GM12874 (cell line): ENCODE measurements around the gene PRPF31.
A peak's percentile ranks its signal among the peaks of the same experiment; 100 is the strongest.

Experiments used
- TF ChIP-seq, protein P1 (sequence below): IDR thresholded peaks from 2 replicates; pipeline ENCODE4 v1.5.1; 2011; ENCODE audit warnings: low read depth, mild to moderate bottlenecking, control low read depth, low read length, moderate library complexity; ENCODE audit not compliant: insufficient read depth

The PRPF31 gene

DNA sequence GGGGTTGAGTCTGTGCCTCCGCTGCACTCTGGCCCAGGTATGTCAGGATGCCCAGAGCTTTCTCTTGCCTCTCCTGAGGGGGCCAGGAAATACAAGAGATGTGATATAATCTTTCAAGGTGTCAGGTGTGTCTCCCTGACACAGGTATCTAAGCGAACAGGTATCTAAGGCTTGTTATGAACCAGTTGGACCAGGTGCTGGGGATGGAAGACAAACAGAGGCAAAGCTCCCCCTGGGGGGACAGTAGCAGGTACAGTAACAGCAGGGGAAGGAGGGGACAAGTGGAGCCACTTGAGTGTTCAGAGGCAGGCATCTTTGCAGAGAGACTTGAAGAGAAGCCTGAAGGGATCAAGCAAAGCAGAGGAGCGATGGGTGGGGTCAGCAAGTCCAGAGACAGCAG is 41.4 kb downstream of the PRPF31 start:
- TF ChIP-seq, protein P1, sequence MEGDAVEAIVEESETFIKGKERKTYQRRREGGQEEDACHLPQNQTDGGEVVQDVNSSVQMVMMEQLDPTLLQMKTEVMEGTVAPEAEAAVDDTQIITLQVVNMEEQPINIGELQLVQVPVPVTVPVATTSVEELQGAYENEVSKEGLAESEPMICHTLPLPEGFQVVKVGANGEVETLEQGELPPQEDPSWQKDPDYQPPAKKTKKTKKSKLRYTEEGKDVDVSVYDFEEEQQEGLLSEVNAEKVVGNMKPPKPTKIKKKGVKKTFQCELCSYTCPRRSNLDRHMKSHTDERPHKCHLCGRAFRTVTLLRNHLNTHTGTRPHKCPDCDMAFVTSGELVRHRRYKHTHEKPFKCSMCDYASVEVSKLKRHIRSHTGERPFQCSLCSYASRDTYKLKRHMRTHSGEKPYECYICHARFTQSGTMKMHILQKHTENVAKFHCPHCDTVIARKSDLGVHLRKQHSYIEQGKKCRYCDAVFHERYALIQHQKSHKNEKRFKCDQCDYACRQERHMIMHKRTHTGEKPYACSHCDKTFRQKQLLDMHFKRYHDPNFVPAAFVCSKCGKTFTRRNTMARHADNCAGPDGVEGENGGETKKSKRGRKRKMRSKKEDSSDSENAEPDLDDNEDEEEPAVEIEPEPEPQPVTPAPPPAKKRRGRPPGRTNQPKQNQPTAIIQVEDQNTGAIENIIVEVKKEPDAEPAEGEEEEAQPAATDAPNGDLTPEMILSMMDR = no peak

DNA sequence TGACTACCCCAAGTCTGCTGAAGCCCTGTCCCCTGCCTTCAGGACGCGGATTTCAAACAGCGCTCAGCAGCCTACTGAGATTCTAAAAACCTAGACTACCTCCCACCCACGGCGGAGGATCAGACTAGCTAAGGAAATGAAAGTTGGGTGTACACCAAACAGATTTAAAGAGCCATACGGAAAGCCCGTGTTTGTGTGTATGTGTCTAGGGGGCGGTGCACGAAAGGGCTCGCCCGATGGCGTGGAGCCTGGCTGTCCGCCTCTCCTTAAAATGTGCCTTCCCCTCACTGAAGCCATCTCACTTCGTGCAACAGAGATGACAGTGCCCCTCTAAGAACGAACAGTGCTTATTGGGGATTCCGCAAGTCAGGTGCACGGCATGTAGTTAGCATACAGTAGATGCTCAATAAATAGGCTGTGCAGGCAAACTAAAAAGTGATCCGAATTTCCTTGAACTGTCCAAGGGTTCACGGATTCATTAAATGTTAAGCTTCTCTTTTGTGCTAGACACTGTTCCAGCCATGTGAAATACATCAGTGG is 43.3 kb downstream of the PRPF31 start:
- TF ChIP-seq, protein P1 = no peak

DNA sequence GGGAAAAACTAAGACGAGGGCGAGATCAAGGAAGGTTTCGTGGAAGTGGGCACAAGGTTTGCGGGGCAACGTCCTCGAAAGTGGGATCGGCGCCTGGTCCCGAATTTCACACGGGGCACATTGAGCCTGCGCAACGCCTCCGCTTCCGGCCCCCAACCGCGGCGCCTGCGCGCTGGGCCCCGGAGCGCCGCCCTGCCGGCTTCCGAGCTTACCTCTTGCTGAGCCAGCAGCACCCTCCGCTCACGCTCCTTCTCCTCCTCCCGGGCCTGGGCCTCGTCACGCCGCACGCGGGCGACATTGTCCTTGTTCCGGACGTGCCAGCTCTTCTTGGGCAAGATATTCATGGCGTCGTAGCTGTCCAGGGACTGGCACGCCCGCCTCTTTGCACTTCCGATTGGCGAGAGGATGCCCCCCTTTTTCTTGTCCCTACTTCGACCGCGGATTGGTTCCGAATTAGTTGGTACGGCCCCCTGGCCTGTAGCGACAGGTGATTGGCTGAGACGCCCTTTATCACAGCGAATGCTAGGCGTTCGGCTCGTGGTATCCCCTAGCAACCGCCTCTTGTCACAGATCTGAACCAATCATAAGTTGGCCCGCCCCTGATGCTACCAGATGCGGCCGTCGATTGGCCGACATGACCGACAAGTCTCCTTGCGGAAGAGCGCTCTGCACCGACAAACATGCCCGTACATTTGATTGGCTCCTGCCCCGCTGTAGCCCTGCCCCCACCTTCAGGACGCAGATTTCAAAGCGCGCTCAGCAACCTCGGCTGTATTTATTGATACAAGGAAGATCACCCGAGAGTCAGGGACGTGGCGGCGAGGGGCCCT is 44.0 kb downstream of the PRPF31 start, which contains the start of gene LENG1:
Gene LENG1 (minus strand): TSS at position 370 of the 830 bp plus-strand sequence. CDS start 26 bp downstream, at position 344.
- TF ChIP-seq, protein P1 = peak; percentile 43

DNA sequence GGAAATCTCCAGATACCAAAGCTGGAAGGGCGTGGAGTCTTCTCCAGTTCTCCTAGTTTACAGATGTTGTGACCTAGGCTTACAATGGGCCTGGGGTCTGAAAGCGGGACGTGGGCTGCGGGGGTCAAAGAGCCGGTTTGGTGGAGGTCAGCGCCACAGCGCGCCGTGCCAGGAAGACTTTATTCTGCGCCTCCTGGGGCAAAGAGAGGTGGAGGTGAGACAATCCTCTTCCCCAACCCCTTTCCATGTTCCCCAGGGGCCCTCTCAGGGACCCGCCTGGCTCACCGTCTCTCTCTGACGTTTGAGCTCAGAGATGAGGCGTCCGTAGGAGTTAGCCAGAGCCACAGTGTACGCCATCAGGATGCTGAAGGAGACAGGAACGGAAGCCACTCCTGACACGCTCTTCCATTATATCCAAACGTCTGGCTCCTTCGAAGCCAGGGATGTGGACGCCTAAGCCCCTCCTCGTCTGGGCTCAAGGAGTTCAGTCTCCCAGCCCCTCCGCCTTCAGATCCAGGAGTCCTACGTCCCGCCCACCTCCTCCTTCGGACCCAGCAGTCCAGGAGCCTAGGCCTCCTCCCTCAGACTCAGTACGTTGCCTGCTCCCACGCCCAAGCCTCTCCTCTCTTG is 44.7 kb downstream of the PRPF31 start:
- TF ChIP-seq, protein P1 = no peak

DNA sequence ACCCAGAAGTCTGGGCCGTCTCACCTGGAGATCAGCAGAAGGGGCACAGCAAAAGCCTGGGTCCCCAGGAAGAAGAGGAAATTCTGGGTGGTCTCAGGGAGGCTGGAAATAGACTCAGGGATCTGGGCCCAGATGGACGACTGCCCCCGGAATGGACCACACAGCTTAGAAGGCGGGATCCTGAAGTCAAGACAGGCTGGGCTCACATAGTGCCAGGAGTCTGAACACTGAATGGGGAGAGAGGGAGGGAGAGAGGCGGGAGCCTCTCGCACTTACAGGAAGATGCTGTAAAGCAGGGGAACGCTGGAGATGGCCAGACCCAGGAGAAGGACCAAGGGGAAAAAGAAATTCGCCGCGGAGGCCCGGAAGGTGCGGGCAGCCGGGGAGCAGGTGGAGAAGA is 45.3 kb downstream of the PRPF31 start:
- TF ChIP-seq, protein P1 = no peak

DNA sequence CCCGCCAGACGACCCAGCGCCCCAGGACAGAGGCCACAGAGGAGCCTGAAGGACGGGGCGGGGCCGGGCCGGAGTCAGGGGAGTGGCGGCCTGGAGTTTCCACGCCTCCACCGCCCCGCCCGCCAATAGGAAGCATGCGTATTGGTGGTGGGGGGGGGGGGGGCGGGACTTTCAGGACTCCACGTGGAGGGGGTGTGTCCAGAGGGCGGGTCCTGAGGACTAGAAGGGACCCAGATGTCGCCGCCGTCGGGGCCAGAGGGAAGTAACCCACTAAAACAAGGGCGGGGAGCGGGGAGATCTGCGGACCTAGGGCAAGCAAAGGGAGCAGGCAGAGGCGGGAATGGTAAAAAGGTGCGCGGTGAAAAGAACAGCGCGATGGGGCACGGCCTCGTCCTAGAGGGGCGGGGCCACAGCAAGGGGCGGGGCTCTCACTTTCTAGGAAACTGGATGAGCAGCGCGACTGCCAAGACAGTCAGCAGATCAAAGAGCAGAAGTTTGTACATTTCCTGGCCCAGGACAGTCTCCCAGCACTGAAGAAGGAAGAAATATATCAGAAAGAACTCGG is 46.8 kb downstream of the PRPF31 start:
- TF ChIP-seq, protein P1 = no peak

DNA sequence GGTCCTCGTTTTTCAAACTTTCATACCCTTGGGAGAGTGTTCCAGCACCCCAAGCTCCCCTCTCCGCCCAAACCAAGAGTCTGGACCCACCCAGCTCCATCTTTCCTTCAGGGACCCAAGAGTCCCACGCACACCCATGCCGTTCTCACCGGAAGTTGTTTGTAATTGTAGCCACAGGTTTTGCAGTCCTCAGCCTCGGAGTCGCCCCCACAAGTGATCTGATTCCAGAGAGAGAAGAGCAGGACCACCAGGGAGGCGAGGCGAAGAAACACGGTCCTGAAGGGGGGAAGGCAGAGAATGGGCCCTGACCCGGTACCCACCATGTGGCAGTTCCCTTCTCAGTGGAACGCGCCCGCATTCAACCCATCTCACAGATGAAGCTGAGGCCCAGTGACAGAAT is 47.3 kb downstream of the PRPF31 start:
- TF ChIP-seq, protein P1 = no peak
